PC-3 (cell line): ENCODE data around the gene LTBP4. TPM values are rescaled to one million over a fixed set of nuclear protein-coding genes. Genes with fewer than 3 reads are reported as not detected.

Source experiments
- ATAC-seq: fragments of 200-7000 bp; cut with Tn5 transposase; 2 replicates; pipeline ENCODE4 v1.9.1; 2020; ENCODE audit warnings: mild to moderate bottlenecking, moderate library complexity
- BruUV-seq: library from RNA; stranded (reverse); fragments of 400-500 nt; replicated peaks from 2 replicates; lab custom pipeline; 2021; lab: Mats Ljungman, UMichigan
- CTCF ChIA-PET: fragments of 300-600 bp; sonication (Branson Sonifier 250); formaldehyde crosslinking; loops from one replicate; lab custom pipeline; 2022; ENCODE audit warnings: antibody characterized with exemption; lab: Charles Lee
- POLR2A ChIA-PET: fragments of 300-600 bp; sonication (Branson Sonifier 250); formaldehyde crosslinking; loops from one replicate; lab custom pipeline; 2022; ENCODE audit warnings: antibody characterized with exemption; ENCODE audit not compliant: unreplicated experiment; lab: Charles Lee
- DNase-seq: peaks from one replicate; pipeline ENCODE4 v3.0.0-alpha.2; 2015
- H2AFZ ChIP-seq: fragments of 300-600 bp; sonication (generic); 2 replicates; pipeline ENCODE4 v1.6.0; 2016; ENCODE audit warnings: antibody characterized with exemption, low read length
- H3F3A ChIP-seq: fragments of 300-600 bp; sonication (generic); one replicate; pipeline ENCODE4 v1.6.0; 2017; ENCODE audit warnings: antibody characterized with exemption, low read length, control low read depth, mild to moderate bottlenecking; ENCODE audit not compliant: unreplicated experiment
- H3K27ac ChIP-seq: fragments of 300-600 bp; sonication (generic); 2 replicates; pipeline ENCODE4 v1.5.1; 2016; ENCODE audit warnings: mild to moderate bottlenecking, low read length
- H3K27me3 ChIP-seq: fragments of 300-600 bp; sonication (generic); 2 replicates; pipeline ENCODE4 v1.6.1; 2016; ENCODE audit warnings: low read length, mixed read lengths
- H3K36me3 ChIP-seq: fragments of 300-600 bp; sonication (generic); 2 replicates; pipeline ENCODE4 v1.6.1; 2016; ENCODE audit warnings: low read depth, mixed run types, low read length, mixed read lengths
- H3K4me1 ChIP-seq: fragments of 300-600 bp; sonication (generic); 2 replicates; pipeline ENCODE4 v1.5.1; 2016; ENCODE audit warnings: low read length; ENCODE audit not compliant: insufficient read depth
- H3K4me2 ChIP-seq: fragments of 300-600 bp; sonication (generic); 2 replicates; pipeline ENCODE4 v1.6.0; 2016; ENCODE audit warnings: low read length
- H3K4me3 ChIP-seq: fragments of 300-600 bp; sonication (generic); 2 replicates; pipeline ENCODE4 v1.5.1; 2016; ENCODE audit warnings: mild to moderate bottlenecking, low read length, mixed read lengths
- H3K79me2 ChIP-seq: fragments of 300-600 bp; sonication (generic); 2 replicates; pipeline ENCODE4 v1.6.1; 2017; ENCODE audit warnings: low read length, mixed read lengths
- H3K9ac ChIP-seq: fragments of 300-600 bp; sonication (generic); 2 replicates; pipeline ENCODE4 v1.6.0; 2016; ENCODE audit warnings: mild to moderate bottlenecking, low read length
- H3K9me2 ChIP-seq: fragments of 300-600 bp; sonication (generic); replicated peaks from 2 replicates; pipeline ENCODE4 v1.6.1; 2016; ENCODE audit warnings: mixed run types, low read length, mixed read lengths
- H3K9me3 ChIP-seq: fragments of 300-600 bp; sonication (generic); 2 replicates; pipeline ENCODE4 v1.6.1; 2016; ENCODE audit warnings: low read length, mixed read lengths
- H4K20me1 ChIP-seq: fragments of 300-600 bp; sonication (generic); 2 replicates; pipeline ENCODE4 v1.6.1; 2016; ENCODE audit warnings: low read length, mixed read lengths
- CTCF ChIP-seq: fragments of 300-600 bp; sonication (generic); conservative IDR thresholded peaks from 2 replicates; pipeline ENCODE4 v1.5.1; 2017; ENCODE audit warnings: antibody characterized with exemption, low read depth, mild to moderate bottlenecking, low read length
- EZH2 ChIP-seq: fragments of 300-600 bp; sonication (generic); IDR thresholded peaks from one replicate; pipeline ENCODE4 v1.6.1; 2017; ENCODE audit warnings: antibody characterized with exemption, mild to moderate bottlenecking, low read length; ENCODE audit not compliant: unreplicated experiment
- EZH2phosphoT487 ChIP-seq: fragments of 300-600 bp; sonication (generic); IDR thresholded peaks from 2 replicates; pipeline ENCODE4 v1.6.1; 2018; ENCODE audit warnings: mild to moderate bottlenecking, antibody characterized with exemption, low read length, borderline replicate concordance
- intact Hi-C: fragments of 100-400 bp; cut with micrococcal nuclease; formaldehyde crosslinking; loops from 2 replicates; pipeline ENCODE4 v1.9.0; 2023
- total RNA-seq: library from RNA; depleted of rRNA; stranded (reverse); fragments of >200 nt; gene quantifications from 2 replicates; pipeline ENCODE4 v1.2.3, GENCODE V29; 2014

LTBP4 gene
- total RNA-seq, 1 experiment from 2014 or later = 8.9 TPM

- H3K9ac ChIP-seq = no peak overlapping the region
- no peak overlapping the region for H3K4me3 ChIP-seq
- H3K4me1 ChIP-seq = peaks cover 40% of the 10 kb centered on the region
- no peaks in the 10 kb centered on the region for H3K9me3 ChIP-seq
- H3K36me3 ChIP-seq = peaks cover 2% of the 10 kb centered on the region; the same call in 1 of the 2 replicates
- DNase-seq = no peak
- intact Hi-C loops = loop anchor here (2.0 kb wide), 1 partner anchor 135 kb away; the partner anchor contains the start of gene BLVRB
- POLR2A ChIA-PET = interaction anchor here (0.6 kb wide), 1 partner anchor 150 kb away, joined by 5 read pairs; no protein-coding TSS in a partner anchor
- no peaks in the 10 kb centered on the region for H3K27me3 ChIP-seq
- BruUV-seq = no TSS peak
- no peaks in the 10 kb centered on the region for H4K20me1 ChIP-seq
- no peaks in the 10 kb centered on the region for H3F3A ChIP-seq
- H3K79me2 ChIP-seq = no peaks in the 10 kb centered on the region
- no peaks in the 10 kb centered on the region for H3K9me2 ChIP-seq
- H2AFZ ChIP-seq = no peak overlapping the region
- TF ChIP-seq CTCF (no peak), EZH2 (no peak), EZH2phosphoT487 (no peak)
- H3K4me2 ChIP-seq = peak overlapping the region; percentile 93; the same call in 1 of the 2 replicates
- H3K27ac ChIP-seq = no peak overlapping the region
- CTCF ChIA-PET = interaction anchor here (1.1 kb wide), 1 partner anchor 136 kb away, joined by 4 read pairs; no protein-coding TSS in a partner anchor
- ATAC-seq = no peak
Measured at GRCh38 chr19:40599902-40600569, 1.1 kb upstream of the LTBP4 start.

- Histone ChIP-seq H4K20me1 (no peaks in the 10 kb centered on the region), H3K9me2 (no peaks in the 10 kb centered on the region), H3K4me1 (peaks cover 42% of the 10 kb centered on the region), H3K9me3 (no peaks in the 10 kb centered on the region), H3K36me3 (peaks cover 2% of the 10 kb centered on the region; the same call in 1 of the 2 replicates), H3K27me3 (no peaks in the 10 kb centered on the region), H3K27ac (no peak overlapping the region), H3K9ac (no peak overlapping the region), H2AFZ (no peak overlapping the region), H3F3A (no peaks in the 10 kb centered on the region), H3K4me2 (0 out of 2 replicates have a peak overlapping the region, but pooled peaks have one; percentile 28), H3K79me2 (no peaks in the 10 kb centered on the region), H3K4me3 (peak overlapping the region; percentile 30; the same call in 1 of the 2 replicates)
- CTCF ChIA-PET = interaction anchor here (1.1 kb wide), 1 partner anchor 137 kb away, joined by 4 read pairs; no protein-coding TSS in a partner anchor
- POLR2A ChIA-PET = no interaction called here
- intact Hi-C loops = no loop called here
- ATAC-seq = no peak
- DNase-seq = no peak
- BruUV-seq = no TSS peak
- TF ChIP-seq EZH2phosphoT487 (no peak), EZH2 (no peak)
Measured at GRCh38 chr19:40600570-40601133, 517 bp upstream of the LTBP4 start.

- H3K27ac ChIP-seq = no peak overlapping the region
- H3K79me2 ChIP-seq = no peaks in the 10 kb centered on the region
- no peak for ATAC-seq
- H3K27me3 ChIP-seq = no peaks in the 10 kb centered on the region
- H4K20me1 ChIP-seq = no peaks in the 10 kb centered on the region
- no peaks in the 10 kb centered on the region for H3K9me3 ChIP-seq
- peaks cover 41% of the 10 kb centered on the region for H3K4me1 ChIP-seq
- BruUV-seq = no TSS peak
- DNase-seq = no peak
- CTCF ChIA-PET = interaction anchor here (1.4 to 2.3 kb wide), 3 partner anchors 31 to 139 kb away, joined by 8 to 16 read pairs (median 14); partner anchors contain the start of gene BLVRB
- TF ChIP-seq EZH2 (no peak), CTCF (no peak), EZH2phosphoT487 (no peak)
- H3F3A ChIP-seq = no peaks in the 10 kb centered on the region
- H3K4me3 ChIP-seq = peak overlapping the region; percentile 68; the same call in 1 of the 2 replicates
- no peaks in the 10 kb centered on the region for H3K9me2 ChIP-seq
- H2AFZ ChIP-seq = 0 out of 2 replicates have a peak overlapping the region, but pooled peaks have one; percentile 59
- intact Hi-C loops = no loop called here
- H3K4me2 ChIP-seq = peak overlapping the region; percentile 97
- no peak overlapping the region for H3K9ac ChIP-seq
- peaks cover 2% of the 10 kb centered on the region; the same call in 1 of the 2 replicates for H3K36me3 ChIP-seq
- POLR2A ChIA-PET = no interaction called here
Measured at GRCh38 chr19:40603071-40603388, 1.9 kb downstream of the LTBP4 start.
